Stomach smooth muscle (tissue), 2 donors: ENCODE measurements around the gene LARP6.
A peak's percentile ranks its signal among the peaks of the same experiment; 100 is the strongest.

Experiments used
- H3K27ac ChIP-seq: one replicate; pipeline ENCODE4 v1.7.0; 2013; ENCODE audit warnings: mild to moderate bottlenecking, low read length, inconsistent platforms
- H3K27me3 ChIP-seq, 2 donors: one replicate each; pipeline ENCODE4 v1.7.0; 2013; ENCODE audit warnings: low read length in 2 of 2; ENCODE audit not compliant: insufficient read depth in 2 of 2, control insufficient read depth in 1 of 2
- H3K36me3 ChIP-seq, 2 donors: one replicate each; pipeline ENCODE4 v1.7.0; 2013; ENCODE audit warnings: low read length in 2 of 2; ENCODE audit not compliant: control insufficient read depth in 2 of 2, insufficient read depth in 2 of 2
- H3K4me1 ChIP-seq: one replicate; pipeline ENCODE4 v1.7.0; 2013; ENCODE audit warnings: low read length; ENCODE audit not compliant: control insufficient read depth, insufficient read depth
- H3K4me3 ChIP-seq, 2 donors: one replicate each; pipeline ENCODE4 v1.7.0; 2013; ENCODE audit warnings: low read length in 2 of 2
- H3K9ac ChIP-seq, 2 donors: one replicate each; pipeline ENCODE4 v1.7.0; 2013; ENCODE audit warnings: low read length in 2 of 2, mild to moderate bottlenecking in 1 of 2
- H3K9me3 ChIP-seq, 2 donors: one replicate each; pipeline ENCODE4 v1.7.0; 2013; ENCODE audit warnings: low read length in 2 of 2; ENCODE audit not compliant: control insufficient read depth in 2 of 2
- donor health status: healthy.
- donor health status: Pancreatic carcinoma.

Gene LARP6

DNA sequence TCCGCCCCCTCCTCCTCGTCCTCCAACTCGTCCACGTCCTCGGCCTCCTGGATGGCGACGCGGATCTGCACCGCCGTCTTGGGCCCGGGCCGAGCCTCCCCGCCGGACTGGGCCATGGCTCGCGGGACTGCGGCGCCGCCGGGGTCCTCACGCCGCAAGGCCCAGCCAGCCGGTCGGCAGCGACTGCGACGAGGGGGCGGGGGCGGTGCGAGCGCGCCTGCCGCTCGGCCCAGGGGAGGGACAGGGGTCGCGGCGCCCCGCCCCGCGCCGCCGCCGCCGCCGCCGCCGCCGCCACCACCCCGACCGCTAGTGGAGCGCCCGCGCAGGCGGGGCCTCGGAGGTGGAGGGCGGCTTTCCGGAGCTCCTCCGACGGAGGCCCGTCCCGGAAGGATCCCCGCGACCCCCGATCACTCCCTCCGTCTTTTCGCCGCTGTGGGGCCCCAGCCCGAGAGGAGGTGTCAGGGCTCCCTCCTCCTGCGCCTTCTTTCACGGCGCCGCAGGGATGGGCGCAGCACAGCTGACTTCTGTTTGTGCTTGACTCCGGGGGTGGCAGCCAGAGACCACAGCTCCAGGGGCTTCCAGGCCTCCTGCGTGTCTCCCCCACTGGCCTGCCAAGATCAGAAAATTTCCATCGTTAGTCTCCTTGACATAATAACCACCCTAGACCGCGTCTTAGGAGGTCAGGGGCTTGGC is at the start of gene LARP6:
Gene LARP6, minus strand, starts transcription at position 185 of the 693 bp plus-strand sequence. Its CDS starts 69 bp downstream, at position 116.
- no peaks in the 10 kb centered on the region for H3K27me3 ChIP-seq
- H3K27ac ChIP-seq: peak within 1 kb of the TSS; percentile 89
- peaks cover 0 to 6% of the 10 kb centered on the region in 2 donors for H3K36me3 ChIP-seq
- H3K4me3 ChIP-seq: peak within 1 kb of the TSS; percentile 73 to 86
- H3K4me1 ChIP-seq: peaks cover 25% of the 10 kb centered on the region
- H3K9me3 ChIP-seq: no peaks in the 10 kb centered on the region
- peak within 1 kb of the TSS; percentile 79 to 91 for H3K9ac ChIP-seq

DNA sequence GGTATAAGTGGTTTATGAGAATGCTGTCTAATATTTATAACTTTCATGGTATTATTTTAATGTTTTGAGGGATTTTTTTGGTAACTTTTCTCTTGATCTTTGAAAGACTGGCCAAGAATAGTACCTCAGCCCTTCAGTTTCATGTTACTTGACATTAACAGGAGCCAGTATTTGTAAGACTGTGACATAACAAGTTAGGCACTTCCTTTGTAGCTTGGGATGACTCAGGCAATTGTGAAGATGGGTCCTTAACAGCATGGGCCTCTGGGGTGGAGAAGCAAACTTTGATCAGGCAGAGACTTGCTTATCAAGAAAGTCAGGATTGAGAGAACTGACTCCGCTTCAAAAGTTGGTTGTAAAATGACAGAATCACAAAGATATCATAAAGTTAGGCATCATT is 48.1 kb upstream of the LARP6 start:
- Histone ChIP-seq H3K9ac (no peak overlapping the region), H3K27me3 (no peaks in the 10 kb centered on the region), H3K9me3 (no peaks in the 10 kb centered on the region), H3K36me3 (peaks cover 10 to 19% of the 10 kb centered on the region in 2 donors), H3K4me1 (no peaks in the 10 kb centered on the region), H3K27ac (no peak overlapping the region), H3K4me3 (no peak overlapping the region)

DNA sequence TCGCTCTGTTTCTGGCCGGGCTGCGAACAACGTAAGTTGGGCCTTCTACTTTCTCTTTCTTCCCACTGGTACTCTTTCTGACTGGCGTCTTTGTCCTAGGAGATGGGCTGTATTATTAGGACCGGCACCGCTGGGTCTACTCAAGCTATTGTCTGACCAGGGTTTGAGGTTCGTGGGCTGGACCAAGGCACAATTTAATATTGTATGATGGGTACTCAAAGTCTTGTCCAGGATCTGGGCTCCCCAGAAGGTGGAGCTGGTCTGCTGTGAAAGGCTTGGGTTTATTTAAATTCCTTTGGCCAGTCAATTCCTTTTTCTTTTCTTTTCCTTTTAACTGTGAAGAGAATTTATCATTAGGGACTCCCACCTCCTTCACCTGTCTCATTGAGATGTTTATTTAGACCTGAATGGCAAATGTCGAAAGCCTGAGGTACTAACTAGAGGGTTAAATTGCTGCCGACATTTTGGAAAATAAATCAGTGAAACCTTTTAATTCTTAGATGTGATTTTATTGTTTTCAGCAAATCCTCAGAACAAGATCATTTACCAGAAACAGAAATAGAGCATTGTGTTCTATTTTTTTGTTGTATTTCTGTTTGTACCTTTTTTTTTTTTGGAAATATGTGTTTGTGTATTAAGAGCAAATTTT is 39.1 kb upstream of the LARP6 start:
- peak overlapping the region; percentile 77 for H3K27ac ChIP-seq
- no peaks in the 10 kb centered on the region for H3K27me3 ChIP-seq
- peak overlapping the region; percentile 91 to 93 for H3K4me3 ChIP-seq
- H3K4me1 ChIP-seq: no peaks in the 10 kb centered on the region
- H3K36me3 ChIP-seq: peaks cover 0 to 2% of the 10 kb centered on the region in 2 donors
- H3K9ac ChIP-seq: peak overlapping the region; percentile 74 to 79
- H3K9me3 ChIP-seq: no peaks in the 10 kb centered on the region

DNA sequence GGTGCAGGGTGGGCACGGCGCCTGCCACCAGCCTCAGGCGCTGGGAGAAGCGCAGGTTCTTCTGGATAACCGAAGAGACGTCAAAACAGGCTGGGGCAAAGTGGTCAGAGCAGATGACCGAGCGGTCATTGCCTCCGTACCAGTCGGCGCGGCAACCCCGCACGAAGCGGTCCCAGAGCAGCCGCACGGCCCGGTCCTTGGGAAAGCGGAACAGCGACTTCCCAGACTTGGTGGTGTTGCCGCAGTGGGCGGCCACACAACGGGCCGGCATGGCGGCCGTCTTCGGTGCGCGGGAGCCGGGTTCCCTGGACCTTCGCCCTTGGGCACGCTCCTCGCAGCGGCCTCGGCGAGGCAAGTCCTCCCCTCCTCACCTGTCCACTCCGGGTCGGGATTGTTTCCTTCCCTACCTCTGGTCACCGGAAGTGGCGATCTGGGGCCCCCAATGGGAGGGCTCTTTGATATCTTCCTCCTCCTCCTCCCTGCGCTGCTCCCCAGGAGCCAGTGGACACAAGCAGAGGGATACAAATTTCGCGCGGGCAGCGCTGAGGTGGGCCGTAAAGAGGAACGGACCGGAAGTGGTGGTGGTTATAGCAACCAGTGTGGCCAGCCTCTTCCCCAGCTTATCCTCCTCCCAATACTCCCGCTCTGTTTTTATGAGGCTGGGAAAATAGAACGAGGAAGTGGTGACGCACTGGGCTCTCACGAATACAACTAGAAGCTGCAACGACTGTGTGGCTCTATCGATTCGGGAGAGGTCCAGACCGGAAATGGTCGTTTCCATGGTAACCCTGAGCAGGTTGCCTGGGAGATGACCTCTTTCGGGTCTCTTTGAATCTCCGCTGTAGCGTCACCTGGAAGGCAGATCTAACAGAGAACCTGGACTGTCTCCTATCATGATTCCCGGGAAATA is 38.3 kb upstream of the LARP6 start, which contains the start of the genes LRRC49 and THAP10:
Gene LRRC49, plus strand, starts transcription at position 825 of the 910 bp plus-strand sequence. Its CDS starts 69 bp downstream, at position 894.
Gene THAP10, minus strand, starts transcription at position 432 of the 910 bp plus-strand sequence. Its CDS starts 161 bp downstream, at position 271.
- Histone ChIP-seq H3K27ac (peak within 1 kb of the TSS; percentile 77), H3K4me3 (peak within 1 kb of the TSS; percentile 91 to 93), H3K36me3 (no peaks in the 10 kb centered on the region), H3K9me3 (no peaks in the 10 kb centered on the region), H3K9ac (peak within 1 kb of the TSS; percentile 74 to 79), H3K4me1 (no peaks in the 10 kb centered on the region), H3K27me3 (no peaks in the 10 kb centered on the region)

DNA sequence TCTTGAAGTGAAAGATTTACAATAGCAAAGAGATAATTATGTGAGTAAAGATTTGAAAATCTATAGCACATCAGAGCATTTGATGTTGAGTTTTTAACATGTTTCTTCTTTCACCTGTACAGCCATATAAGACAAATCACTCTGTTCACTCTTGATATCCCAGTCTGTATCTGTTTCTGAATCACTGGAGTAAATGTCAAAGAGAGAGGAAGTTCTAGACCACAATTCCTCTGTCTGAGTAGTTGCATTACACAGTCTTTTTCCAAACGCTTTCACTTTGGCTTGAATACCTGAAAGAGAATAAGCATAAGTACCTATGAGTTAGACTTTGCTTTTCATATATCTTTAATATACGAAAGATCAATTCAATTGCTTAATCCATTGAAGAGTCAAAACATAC is 28.4 kb upstream of the LARP6 start:
- H3K9me3 ChIP-seq: no peaks in the 10 kb centered on the region
- no peaks in the 10 kb centered on the region for H3K4me1 ChIP-seq
- H3K9ac ChIP-seq: no peak overlapping the region
- no peaks in the 10 kb centered on the region for H3K27me3 ChIP-seq
- H3K36me3 ChIP-seq: no peaks in the 10 kb centered on the region
- H3K4me3 ChIP-seq: no peak overlapping the region
- H3K27ac ChIP-seq: no peak overlapping the region

DNA sequence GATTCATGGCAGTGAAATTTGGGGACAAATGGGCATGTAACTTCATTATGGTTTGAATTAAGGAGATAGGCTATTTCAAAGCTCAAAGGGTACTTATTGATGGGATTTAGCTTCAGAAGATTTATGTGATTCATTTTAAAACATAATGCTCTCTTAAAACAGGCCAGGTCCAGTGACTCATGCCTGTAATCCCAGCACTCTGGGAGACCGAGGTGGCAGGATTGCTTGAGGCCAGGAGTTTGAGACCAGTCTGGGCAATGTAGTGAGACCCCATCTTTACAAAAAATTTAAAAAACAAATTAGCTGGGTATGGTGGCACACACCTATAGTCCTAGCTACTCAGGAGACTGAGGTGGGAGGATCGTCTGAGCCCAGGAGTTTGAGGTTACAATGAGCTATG is 26.8 kb upstream of the LARP6 start:
- H3K27ac ChIP-seq: no peak overlapping the region
- H3K9ac ChIP-seq: no peak overlapping the region
- no peaks in the 10 kb centered on the region for H3K4me1 ChIP-seq
- no peaks in the 10 kb centered on the region for H3K27me3 ChIP-seq
- no peaks in the 10 kb centered on the region for H3K36me3 ChIP-seq
- no peak overlapping the region for H3K4me3 ChIP-seq
- no peaks in the 10 kb centered on the region for H3K9me3 ChIP-seq

DNA sequence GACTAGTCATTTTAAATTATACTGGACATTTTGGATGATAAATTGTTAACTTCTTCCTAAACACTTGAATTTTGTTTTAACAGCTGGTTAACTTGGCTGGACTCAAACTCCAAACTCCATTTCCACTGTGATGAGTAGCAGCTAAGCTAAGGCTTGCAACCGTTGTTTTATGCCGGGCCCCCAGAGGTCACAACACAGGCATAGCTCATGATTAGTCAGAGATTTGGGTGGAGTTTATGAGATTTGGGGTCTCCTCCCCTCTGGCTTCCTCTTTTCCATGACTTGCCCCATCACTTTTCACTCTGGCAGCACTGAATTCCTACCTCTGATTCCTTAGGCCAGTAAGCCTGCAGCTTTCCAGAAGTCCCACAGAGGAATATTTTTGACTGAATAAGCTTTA is 25.4 kb upstream of the LARP6 start:
- H3K36me3 ChIP-seq: no peaks in the 10 kb centered on the region
- no peak overlapping the region for H3K27ac ChIP-seq
- H3K4me1 ChIP-seq: peaks cover 6% of the 10 kb centered on the region
- H3K9me3 ChIP-seq: no peaks in the 10 kb centered on the region
- H3K27me3 ChIP-seq: no peaks in the 10 kb centered on the region
- H3K9ac ChIP-seq: no peak overlapping the region
- no peak overlapping the region for H3K4me3 ChIP-seq

DNA sequence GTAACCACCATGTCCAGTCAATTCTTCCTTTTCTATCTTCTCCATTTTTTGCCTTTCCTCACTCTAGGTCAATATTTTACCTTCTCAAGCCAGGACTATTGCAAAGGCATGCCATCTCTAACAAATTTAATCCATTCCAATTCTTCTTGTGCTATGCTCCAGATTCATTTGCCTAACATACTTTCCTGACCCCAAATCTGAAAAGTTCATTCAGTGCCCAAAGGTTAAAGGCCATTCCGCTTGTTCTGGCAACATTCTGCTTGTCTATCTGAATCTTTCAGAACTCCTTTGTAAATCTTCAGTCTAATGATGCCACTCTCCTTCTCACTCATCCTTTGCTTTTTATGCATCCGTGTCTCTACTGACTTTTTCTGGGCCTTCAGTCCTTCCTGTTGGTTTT is 22.7 kb upstream of the LARP6 start:
- no peak overlapping the region for H3K27ac ChIP-seq
- no peaks in the 10 kb centered on the region for H3K9me3 ChIP-seq
- H3K9ac ChIP-seq: no peak overlapping the region
- peaks cover 6% of the 10 kb centered on the region for H3K4me1 ChIP-seq
- no peaks in the 10 kb centered on the region for H3K36me3 ChIP-seq
- no peaks in the 10 kb centered on the region for H3K27me3 ChIP-seq
- H3K4me3 ChIP-seq: no peak overlapping the region

DNA sequence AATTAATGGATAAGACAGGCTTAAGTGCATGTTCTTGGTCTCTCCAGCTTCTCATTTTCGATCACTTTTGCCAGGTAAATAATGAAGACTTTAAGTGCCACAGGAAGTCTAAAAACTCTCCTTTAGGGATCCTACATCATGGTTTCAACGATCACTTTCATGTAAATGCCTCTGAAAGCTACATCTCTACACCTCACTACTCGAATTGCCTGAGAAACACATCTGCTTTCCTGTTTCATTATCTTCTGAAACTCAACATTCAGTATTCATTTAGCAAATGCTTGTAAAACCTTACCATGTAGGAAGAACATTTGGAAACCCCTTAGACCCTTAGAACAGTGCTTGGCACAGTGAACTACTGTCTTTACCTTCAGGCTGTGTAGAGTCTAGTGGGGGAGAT is 22.1 kb upstream of the LARP6 start:
- Histone ChIP-seq H3K4me1 (peaks cover 6% of the 10 kb centered on the region), H3K9ac (no peak overlapping the region)

DNA sequence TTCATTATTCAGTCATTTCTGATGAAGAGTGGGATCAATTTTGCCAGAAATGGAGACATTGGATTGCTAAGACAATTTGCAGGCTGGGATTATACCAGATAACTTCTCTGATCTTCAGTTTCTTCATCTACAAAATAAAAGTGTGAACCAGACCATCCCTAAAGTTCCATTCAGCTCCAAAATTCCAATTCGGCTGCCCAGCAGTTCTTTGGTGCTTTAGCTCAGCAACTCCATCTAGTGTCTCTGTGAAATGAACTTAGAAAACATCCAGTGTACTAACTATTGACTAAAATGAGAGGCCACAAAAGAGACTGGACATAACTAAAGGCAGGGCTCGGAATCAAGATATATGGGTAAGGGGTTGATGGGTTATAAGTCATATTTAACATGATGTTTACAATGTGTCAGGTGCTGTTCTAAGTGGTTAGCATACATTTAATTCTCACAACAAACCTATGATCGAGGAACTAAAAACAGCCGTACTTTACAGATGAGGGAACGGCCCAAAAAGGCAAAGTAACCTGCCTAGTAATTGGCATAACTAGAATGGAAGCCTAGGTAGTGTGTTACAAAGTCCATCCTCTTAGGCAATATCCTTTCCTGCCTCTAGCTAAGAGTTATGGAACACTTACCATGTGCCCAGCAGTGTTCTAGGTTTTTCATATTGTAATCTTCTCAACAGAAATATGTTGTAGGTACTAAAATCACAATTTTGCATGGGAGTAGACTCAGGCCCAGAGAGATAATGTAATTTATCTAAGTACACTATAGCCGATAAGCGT is 21.2 kb upstream of the LARP6 start:
- H3K27me3 ChIP-seq: no peaks in the 10 kb centered on the region
- H3K9ac ChIP-seq: no peak overlapping the region
- H3K4me1 ChIP-seq: peaks cover 6% of the 10 kb centered on the region
- H3K4me3 ChIP-seq: no peak overlapping the region
- no peak overlapping the region for H3K27ac ChIP-seq
- no peaks in the 10 kb centered on the region for H3K9me3 ChIP-seq
- no peaks in the 10 kb centered on the region for H3K36me3 ChIP-seq

More for the DNA sequence above, 22.1 kb upstream of the LARP6 start:
- Histone ChIP-seq H3K27me3 (no peaks in the 10 kb centered on the region), H3K27ac (no peak overlapping the region), H3K9me3 (no peaks in the 10 kb centered on the region), H3K4me3 (no peak overlapping the region), H3K36me3 (no peaks in the 10 kb centered on the region)
